ENCODE results near the gene CFAP58.

CFAP58 gene

DNA sequence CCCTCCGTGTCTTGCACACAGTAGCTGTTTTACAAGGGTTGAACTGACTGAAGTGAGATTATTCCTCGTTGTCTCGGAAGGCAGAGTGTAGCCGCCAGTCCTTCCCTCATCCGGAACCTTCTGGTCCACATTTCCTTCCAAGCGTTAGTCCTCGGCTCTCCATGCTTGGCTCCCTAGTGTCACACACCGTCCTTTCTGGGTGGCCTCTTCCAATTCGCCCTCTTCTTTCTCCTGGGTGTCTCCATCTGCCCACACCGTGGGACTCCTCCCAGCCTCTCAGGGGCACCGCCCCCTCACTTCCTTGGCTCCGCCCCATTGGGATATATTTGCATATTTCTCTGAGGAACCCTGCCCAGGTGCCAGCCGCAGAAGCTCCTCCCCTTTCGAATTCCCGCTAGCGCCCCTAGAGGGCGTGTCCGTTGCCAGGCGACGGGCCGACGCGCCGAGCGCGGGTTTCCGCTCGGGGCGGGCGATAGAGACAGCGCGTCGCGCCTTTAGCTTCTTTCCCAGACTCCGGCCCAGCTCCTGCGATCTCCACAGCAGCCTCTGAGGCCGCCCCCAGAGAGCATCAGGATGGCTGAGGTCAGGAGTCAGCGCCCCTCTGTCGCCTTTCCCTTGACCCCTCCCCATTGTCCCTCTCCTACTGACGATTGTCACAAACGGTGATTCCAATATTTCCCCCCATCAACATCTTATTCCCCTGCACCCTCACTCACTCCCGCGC is at the start of gene CFAP58:
Gene CFAP58 (plus strand): TSS at position 509 of the 724 bp plus-strand sequence. CDS start 65 bp downstream, at position 574.
- H3K4me3 ChIP-seq (ENCODE audit: low read length) = peak within 1 kb of the TSS; percentile 66
- DNase-seq (ENCODE audit: low read depth) = peak; percentile 67
- peak; percentile 53 for TF ChIP-seq CTCF (conservative IDR thresholded peaks at IDR 0.05; ENCODE audit: low read length)

- no peak overlapping the region for H3K4me3 ChIP-seq (ENCODE audit: low read length)
- no peak for DNase-seq (ENCODE audit: low read depth)
- TF ChIP-seq CTCF (conservative IDR thresholded peaks at IDR 0.05; ENCODE audit: low read length) = no peak
These were observed 49.3 kb upstream of the CFAP58 start for GRCh38 chr10:104304356-104304745.

GRCh38 chr10:104304927-104305326 is 48.7 kb upstream of the CFAP58 start:
- no peak for TF ChIP-seq CTCF (conservative IDR thresholded peaks at IDR 0.05; ENCODE audit: low read length)
- no peak overlapping the region for H3K4me3 ChIP-seq (ENCODE audit: low read length)
- DNase-seq (ENCODE audit: low read depth) = no peak

- no peak overlapping the region for H3K4me3 ChIP-seq (ENCODE audit: low read length)
- no peak for TF ChIP-seq CTCF (conservative IDR thresholded peaks at IDR 0.05; ENCODE audit: low read length)
- no peak for DNase-seq (ENCODE audit: low read depth)
These were observed 46.7 kb upstream of the CFAP58 start for GRCh38 chr10:104306897-104307296.

DNA sequence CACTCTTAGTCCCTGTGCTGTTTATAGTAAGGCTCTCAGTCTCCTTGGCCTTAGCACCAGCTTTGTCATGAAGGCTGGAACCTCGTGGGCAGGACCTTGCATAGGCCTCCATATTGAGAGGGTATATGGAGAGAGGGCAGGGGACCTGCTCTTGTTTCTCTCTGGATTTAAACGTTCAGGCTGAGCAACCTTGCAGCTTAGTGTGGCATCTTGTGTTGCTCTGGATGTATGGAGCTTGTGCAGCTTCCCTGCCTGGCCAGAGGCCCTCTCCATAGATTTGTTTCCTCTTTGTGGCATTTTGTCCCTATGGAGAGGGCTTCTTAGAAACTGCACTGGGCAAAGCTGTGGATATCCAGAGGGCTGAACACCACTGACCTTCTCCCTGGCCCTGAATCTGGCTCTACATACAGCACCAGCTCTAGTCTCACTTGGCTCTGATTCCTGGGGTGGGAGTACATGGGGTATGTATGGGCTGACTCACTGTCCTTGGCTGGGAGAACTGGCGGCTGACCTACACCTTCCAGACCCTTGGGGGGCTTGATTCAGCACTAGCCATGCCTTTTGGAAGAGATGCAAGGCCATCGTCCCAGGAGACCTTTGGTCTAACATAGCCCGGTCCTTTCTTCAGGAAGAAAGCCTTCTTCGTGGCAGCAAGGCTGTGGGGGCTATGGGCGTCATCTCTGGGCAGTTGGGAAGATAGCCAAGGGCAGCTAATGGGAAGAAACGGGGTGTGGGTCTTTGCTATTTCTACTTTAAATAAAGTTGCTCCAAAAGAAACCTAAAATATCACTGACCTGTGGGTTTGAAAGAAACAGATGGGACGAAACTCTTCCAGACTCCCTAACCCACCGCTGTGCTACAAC is 45.8 kb upstream of the CFAP58 start:
- H3K4me3 ChIP-seq (ENCODE audit: low read length) = no peak overlapping the region
- TF ChIP-seq CTCF (conservative IDR thresholded peaks at IDR 0.05; ENCODE audit: low read length) = no peak
- DNase-seq (ENCODE audit: low read depth) = no peak

DNA sequence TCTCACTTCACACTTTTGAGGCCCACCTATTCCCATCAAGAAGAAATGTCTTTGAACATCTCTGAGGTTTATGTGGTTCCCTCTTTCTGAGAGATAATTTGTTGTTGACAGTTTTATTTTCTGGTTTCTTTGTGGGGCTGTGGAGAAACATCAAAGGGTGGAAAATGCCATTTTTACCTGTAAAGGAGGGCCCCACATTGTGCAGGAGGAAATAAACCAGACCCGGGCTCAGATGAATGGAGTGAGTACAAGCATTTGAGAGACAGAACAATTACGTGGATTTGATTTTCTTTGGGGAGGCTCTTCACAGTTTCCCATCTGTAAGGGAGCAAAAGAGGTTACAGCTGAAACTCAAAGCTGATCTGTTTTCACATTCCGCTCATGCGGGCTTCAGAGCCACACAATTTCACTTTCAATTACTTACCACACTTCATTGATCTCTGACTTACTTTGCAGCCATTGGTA is 45.2 kb upstream of the CFAP58 start:
- no peak for DNase-seq (ENCODE audit: low read depth)
- no peak overlapping the region for H3K4me3 ChIP-seq (ENCODE audit: low read length)
- TF ChIP-seq CTCF (conservative IDR thresholded peaks at IDR 0.05; ENCODE audit: low read length) = no peak
